NCI-H2081 treated with DMSO at 0.1 percent for 48 hours (cell line): ENCODE results near the gene IMPA2.
"Not testable (repeated sequence)": the region's sequence is repeated elsewhere in the genome, so short reads cannot be mapped to it uniquely, and the experiment has no call there.

Experiments
- DNase-seq: peaks from one replicate; lab custom pipeline; 2025; lab: John Stamatoyannopoulos, UW

The IMPA2 gene

DNA sequence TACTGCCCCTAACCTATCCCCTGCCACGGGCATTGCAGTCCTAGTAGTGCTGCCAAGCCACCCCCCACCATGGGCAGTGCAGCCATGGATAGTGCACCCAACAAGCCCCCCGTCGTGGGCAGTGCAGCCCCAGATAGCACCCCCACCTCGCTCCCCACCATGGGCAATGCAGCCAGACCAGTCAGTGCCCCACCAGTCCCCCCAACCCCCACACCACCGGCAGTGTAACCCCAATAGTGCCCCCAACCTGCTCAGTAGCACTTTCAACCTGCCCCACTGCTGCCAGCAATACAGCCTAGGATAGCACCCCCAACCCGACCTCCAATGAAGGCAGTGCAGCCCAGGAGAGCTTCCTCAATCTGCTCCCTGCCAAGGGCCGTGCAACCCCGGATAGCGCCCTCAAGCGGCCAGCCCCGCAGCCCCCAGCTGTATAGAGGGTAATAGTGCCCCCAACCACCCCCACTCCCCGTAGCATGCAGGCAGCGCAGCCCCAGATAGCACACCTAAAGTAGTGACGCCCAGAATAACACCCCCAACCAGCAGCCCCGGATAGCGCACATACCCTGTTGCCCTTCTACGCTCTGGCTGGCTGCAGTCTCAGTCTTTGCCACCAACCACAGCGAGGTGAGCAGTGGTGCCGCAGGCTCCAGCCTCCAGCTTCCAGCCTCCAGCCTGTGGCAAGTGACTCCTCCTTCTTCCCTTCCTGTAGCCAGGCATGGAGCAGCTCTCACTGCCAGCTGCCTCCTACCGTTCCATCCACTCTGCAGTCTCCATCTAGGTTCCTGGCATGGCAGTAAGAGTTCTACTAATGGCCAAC is 66.9 kb downstream of the IMPA2 start:
- DNase-seq: no peak

DNA sequence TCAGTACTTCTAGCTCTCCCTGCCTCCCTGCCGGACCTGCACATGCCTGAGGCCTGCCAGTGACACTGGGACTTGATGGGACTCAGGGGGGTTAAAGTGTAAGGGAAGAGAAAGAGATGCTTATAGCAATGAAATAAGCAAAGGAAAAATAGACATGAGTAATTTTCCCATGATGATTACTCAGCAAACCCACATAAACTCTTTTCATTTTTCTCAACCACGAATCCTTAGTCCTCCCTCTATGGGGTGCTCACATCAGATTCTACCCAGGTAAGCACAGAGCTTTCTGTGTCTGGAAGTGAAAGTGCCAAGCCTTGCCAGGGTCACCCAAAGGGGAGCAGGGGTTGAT is 67.5 kb downstream of the IMPA2 start:
- no peak for DNase-seq

DNA sequence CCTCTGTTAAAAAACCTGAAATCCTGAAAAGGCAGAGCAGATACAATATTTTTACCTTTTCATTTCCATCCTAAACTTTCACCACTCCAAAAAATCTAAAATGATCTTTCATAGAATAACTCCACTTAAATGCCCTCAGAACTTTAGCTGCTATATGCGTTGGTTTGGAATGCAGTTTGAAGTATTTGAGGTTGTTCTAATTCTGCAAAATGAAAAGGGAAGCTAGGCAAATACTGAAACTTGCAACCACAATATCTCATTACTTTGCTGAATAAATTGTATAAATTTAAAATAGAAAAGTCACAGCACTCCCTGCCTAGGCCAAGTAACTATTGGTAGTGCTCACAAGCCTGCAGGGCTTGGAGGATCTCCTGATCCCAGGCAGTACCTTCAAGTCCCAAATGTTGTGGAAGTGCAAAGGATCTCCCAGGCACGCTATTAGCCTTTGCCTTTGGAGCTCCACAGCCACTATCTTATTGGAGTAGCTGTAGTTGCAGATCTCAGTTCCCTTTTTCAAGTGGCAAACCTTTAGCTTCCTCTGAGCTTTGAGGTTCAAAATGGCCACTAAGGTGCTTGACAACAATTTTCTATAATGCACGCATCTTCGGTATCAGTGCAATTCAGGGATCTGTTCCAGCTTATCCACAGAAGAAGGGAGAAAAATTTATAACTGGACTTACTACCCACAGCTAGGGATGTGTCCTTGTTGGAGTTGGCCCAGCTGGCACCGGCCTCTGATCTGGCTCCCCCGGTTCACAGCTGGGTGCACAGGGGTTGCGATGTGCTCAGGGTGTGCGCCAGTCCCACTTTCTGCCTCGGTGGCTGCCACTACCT is 68.9 kb downstream of the IMPA2 start:
- DNase-seq: no peak

- no peak for DNase-seq
These were observed 71.6 kb downstream of the IMPA2 start for GRCh38 chr18:12052866-12053265.

DNA sequence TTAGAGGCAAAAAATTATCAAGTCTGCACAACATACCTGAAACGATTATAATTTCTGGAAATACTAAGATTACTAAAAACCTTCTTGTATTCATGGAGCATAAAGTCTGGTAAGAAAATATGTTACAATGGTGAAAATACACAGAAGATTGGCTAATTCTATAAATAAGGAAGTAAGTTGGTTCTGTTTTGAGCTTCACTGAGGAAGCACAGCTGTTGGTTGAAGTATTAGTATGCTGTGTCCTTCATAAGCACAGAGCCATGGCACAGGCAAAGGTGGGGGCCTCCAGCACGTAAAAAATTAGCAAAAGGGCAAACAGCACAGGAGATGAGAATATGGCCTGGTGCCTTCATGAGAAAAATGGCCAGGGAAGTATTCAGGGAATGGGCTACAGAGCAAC is 72.0 kb downstream of the IMPA2 start:
- no peak for DNase-seq

DNA sequence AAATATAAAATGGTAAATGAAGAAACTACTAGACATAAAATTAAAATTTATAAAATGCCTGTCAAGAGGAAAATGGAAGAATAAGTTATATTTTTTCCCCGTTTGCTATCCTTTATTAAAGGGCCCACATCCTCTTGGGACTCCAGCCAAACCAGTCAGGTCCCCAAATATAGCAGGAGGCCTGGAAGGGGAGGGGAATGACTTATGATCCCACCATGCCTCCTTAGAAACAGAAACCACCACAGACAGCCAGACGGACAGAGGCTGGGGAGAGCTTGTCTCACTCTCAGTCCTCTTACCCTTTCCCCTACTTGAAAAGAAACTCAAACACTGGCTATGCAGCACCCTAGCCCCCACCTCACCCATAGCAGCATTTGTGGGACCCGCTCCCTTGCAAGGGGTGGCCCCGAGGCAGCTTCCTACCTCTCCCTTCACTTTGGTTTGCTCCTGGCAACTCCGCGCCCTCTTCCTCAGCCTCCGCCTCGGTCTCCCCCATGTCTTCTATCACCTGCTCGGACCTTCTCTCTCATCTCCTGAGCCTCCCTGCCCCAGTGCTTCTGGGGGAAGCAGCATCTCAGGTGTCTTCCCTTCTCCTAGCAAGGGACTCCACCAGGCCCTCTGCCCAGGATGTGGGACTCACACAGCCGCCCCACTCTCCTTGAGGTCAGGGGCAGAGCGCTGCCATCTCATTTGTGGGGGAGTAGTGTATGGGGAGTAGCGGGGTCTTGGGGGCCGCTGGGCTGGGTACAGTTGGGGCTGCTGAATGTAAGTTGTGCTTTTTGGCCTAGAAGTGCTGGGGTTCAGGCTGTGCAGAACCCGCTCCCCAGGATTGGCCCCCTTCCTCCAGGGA is 75.0 kb downstream of the IMPA2 start:
- no peak for DNase-seq

GRCh38 chr18:12056884-12057402 is 75.6 kb downstream of the IMPA2 start:
- DNase-seq: no peak

DNA sequence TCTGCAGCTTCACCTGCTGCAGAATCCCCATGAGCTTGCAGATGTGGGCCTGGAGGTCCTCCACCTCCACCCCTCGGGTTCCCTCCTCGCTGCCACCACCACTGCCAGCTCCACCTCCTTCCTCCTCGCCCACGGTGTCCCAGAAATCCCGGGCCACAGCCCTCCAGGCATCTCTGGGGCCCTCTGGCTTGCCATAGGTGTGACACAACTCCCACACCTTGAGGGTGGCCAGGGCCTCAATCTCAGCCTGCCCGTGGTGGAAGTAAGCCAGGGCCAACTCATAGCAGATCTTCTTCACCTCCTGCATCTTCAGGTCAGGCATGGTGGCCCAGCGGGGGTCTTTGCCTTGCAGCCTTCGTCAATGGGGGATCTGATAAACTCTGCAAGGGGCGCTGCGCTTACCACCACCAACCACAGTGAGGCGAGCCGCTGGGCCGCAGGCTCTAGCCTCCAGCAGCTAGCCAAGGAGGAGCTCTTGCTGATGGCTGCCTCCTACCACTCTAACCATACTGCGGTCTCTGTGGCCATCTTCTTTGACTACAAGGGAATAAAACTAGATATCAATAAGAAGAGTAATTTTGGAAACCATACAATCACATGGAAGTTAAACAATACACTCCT is 76.2 kb downstream of the IMPA2 start:
- no peak for DNase-seq

GRCh38 chr18:12059334-12060181 is 78.3 kb downstream of the IMPA2 start:
- DNase-seq: no peak

DNA sequence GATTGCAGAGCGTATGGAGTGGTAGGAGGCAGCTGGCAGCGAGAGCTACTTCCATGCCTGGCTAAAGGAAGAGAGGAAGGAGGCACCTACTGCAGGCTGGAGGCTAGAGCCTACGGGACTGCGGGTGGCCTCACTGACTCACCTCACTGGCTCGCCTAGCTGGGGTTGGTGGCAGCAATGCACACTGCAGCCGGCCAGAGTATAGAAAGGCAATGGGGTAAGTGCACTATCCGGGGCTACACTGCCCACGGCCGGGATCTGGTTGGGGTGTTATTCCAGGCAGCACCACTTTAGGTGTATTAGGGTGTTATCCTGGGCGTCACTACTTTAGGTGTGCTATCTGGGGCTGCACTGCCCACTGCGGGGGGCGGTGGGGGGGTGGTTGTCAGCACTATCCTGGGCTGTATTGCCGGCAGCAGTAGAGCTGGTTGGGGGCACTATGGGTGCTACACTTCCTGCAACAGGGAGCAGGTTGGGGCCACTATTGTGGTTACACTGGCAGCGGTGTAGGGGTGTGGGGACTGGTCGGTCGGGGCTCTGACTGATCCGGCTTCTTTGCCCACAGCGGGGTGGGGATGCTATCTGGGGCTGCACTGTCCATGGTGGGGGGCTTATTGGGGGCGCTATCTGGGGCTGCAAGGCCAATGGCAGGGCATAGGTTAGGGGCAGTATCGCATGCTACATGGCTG is 79.0 kb downstream of the IMPA2 start:
- DNase-seq: no peak

DNA sequence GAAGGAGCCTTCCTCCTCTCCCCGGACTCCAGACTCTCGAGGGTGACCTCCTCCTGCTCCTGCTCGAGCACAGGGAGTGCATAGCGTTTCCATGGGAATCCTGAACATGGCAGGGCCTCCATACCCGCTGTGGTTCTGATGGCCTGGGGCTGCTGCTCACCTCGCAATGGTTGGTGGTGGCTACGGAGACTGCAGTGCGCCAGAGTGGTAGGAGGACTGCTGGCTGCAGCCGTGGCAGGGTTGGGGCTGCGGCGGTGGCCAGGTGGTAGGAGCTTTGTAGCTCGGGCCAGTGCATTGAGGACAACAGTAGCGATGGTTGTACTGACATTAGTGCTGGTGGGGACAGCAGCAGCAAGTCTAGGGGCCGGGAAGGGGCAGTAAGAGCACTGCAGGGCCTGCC is 80.4 kb downstream of the IMPA2 start:
- no peak for DNase-seq

- DNase-seq: no peak
These were observed 81.7 kb downstream of the IMPA2 start for GRCh38 chr18:12062974-12063373.

- DNase-seq: no peak
These were observed 82.9 kb downstream of the IMPA2 start for GRCh38 chr18:12064086-12064763.

GRCh38 chr18:12065397-12065796 is 84.1 kb downstream of the IMPA2 start:
- DNase-seq: no peak

- DNase-seq: no peak
These were observed 85.7 kb downstream of the IMPA2 start for GRCh38 chr18:12066910-12067511.

DNA sequence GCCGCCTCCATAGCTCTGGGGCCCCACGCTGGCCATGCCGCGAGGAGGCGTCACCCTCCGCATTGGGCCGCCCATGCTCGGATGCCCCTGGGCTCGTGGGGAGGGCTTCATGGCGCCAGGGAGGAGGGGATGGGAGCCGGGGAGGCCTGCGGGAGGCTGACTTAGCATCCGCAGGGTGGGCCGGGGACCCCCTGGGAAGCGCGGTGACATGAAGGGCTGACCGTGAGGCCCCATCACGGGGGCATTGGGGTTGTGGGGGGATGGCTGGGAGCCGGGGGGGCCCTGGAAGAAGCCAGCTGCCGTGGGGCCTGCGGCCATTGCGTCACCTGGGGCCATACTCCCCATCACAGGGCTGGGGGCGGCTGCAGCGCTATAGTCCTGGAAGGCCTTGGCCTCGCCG is 86.4 kb downstream of the IMPA2 start:
- DNase-seq: no peak

- DNase-seq: not testable (repeated sequence)
These were observed 87.1 kb downstream of the IMPA2 start for GRCh38 chr18:12068316-12068949.

DNA sequence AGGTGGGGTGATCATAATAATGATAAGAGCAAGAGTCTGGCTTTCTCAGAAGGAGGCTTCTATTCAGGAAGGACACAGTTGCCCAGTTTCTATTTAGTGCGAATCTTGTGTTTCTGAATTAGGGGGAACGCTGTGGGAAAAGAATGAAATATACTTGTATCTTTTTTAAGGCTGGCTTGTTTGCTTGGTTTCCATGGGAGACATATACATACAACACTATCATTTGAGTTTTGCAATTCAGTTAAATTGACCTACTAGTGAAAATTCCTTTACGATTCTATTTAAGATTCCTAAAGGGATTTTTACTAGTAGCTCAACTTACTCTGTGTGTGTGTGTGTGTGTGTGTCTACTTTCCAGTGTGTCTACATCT is 87.6 kb downstream of the IMPA2 start:
- DNase-seq: no peak

- DNase-seq: not testable (repeated sequence)
These were observed 89.8 kb downstream of the IMPA2 start for GRCh38 chr18:12071066-12071465.
